ENCODE data around the gene ABCA12.

DNA sequence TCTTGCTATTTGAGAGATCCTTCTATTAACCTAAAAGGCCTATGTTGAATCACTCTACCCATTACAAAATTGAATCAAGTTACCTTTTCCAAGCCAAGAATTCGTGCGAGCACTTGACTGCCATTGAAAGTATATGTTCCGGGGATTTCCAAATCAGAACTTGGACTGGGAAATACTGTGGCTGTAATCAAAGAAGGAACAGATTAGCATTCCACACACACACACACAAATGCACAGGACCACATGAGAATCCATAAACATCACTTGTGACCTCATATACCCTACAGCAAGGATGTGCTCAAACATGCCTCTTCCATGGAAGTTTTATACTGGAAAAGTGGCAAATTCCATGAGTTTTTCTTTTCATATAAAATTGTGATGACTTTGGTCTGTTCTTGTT lies 86.0 kb downstream of the ABCA12 start:
- TF ChIP-seq, protein P1, sequence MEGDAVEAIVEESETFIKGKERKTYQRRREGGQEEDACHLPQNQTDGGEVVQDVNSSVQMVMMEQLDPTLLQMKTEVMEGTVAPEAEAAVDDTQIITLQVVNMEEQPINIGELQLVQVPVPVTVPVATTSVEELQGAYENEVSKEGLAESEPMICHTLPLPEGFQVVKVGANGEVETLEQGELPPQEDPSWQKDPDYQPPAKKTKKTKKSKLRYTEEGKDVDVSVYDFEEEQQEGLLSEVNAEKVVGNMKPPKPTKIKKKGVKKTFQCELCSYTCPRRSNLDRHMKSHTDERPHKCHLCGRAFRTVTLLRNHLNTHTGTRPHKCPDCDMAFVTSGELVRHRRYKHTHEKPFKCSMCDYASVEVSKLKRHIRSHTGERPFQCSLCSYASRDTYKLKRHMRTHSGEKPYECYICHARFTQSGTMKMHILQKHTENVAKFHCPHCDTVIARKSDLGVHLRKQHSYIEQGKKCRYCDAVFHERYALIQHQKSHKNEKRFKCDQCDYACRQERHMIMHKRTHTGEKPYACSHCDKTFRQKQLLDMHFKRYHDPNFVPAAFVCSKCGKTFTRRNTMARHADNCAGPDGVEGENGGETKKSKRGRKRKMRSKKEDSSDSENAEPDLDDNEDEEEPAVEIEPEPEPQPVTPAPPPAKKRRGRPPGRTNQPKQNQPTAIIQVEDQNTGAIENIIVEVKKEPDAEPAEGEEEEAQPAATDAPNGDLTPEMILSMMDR (conservative IDR thresholded peaks at IDR 0.05), result no peak
- no peak for TF ChIP-seq ZFX (IDR thresholded peaks at IDR 0.05)

All from C4-2B (cell line).